A549 (cell line): ENCODE results near the gene SVIL. TPM values are rescaled to one million over a fixed set of nuclear protein-coding genes. Genes with fewer than 3 reads are reported as not detected.

Source experiments
- ATAC-seq, 2 experiments: fragments of 200-7000 bp in 1 of 2; fragments of >200 bp in 1 of 2; cut with Nextera tagmentation in 1 of 2; cut with Tn5 transposase in 1 of 2; 3 replicates each; pipeline versions ENCODE4 v1.8.0 to v1.9.1; 2018 to 2020; ENCODE audit warnings: mild to moderate bottlenecking in 1 of 2, moderate library complexity in 1 of 2
- CTCF ChIA-PET: fragments of 300-600 bp; sonication (Branson Sonifier 250); formaldehyde crosslinking; extraction: SDS; loops from one replicate; lab custom pipeline; 2021; ENCODE audit warnings: antibody characterized with exemption, inconsistent platforms; lab: Yijun Ruan, JAX
- POLR2A ChIA-PET: fragments of 350-600 bp; formaldehyde crosslinking; extraction: SDS; loops from one replicate; lab custom pipeline; 2021; ENCODE audit warnings: antibody characterized with exemption, inconsistent platforms; lab: Yijun Ruan, JAX
- DNase-seq, 2 experiments: peaks; one replicate each; pipeline versions ENCODE4 v3.0.0 to v3.0.0-alpha.2; 2011 to 2016; ENCODE audit warnings: low read depth in 1 of 2, low spot score in 1 of 2
- FAIRE-seq: peaks from 2 replicates; lab custom pipeline; 2011; peaks lifted over from hg19 to GRCh38; lab: Jason Lieb, UNC
- H3K27ac ChIP-seq, 2 experiments: fragments of >200 bp; sonication (Bioruptor Twin); formaldehyde crosslinking; 3 replicates each; pipeline ENCODE4 v1.5.1; 2016 to 2017
- H3K4me1 ChIP-seq: fragments of >200 bp; sonication (Bioruptor Twin); formaldehyde crosslinking; 3 replicates; pipeline ENCODE4 v1.6.1; 2016
- H3K4me2 ChIP-seq: fragments of >200 bp; sonication (Bioruptor Twin); formaldehyde crosslinking; 3 replicates; pipeline ENCODE4 v1.6.1; 2016
- H3K4me3 ChIP-seq: fragments of >200 bp; sonication (Bioruptor Twin); formaldehyde crosslinking; 3 replicates; pipeline ENCODE4 v1.5.1; 2016
- H3K9me3 ChIP-seq: fragments of >200 bp; sonication (Bioruptor Twin); formaldehyde crosslinking; 3 replicates; pipeline ENCODE4 v1.6.1; 2016
- CBX2 ChIP-seq: fragments of 200-600 bp; sonication (generic); IDR thresholded peaks from 2 replicates; pipeline ENCODE4 v1.6.1; 2016; ENCODE audit warnings: low read depth, mild to moderate bottlenecking, borderline replicate concordance
- CBX8 ChIP-seq: fragments of 200-600 bp; sonication (generic); IDR thresholded peaks from 2 replicates; pipeline ENCODE4 v1.6.1; 2016
- CHD2 ChIP-seq: fragments of 150-350 bp; IDR thresholded peaks from 2 replicates; pipeline ENCODE4 v1.6.1; 2014; ENCODE audit warnings: low read length; ENCODE audit not compliant: partially characterized antibody
- ESRRA ChIP-seq: fragments of 150-350 bp; IDR thresholded peaks from 2 replicates; pipeline ENCODE4 v1.6.1; 2014; ENCODE audit warnings: mild to moderate bottlenecking, low read length, borderline replicate concordance
- FOXS1 ChIP-seq: fragments of 250-450 bp; sonication (Bioruptor Pico); IDR thresholded peaks from 2 replicates; pipeline ENCODE4 v1.5.0; 2020; ENCODE audit warnings: mild to moderate bottlenecking, moderate library complexity
- GATA3 ChIP-seq: IDR thresholded peaks from 2 replicates; pipeline ENCODE4 v1.6.1; 2012; ENCODE audit warnings: borderline replicate concordance
- HOXB5 ChIP-seq: fragments of 250-450 bp; sonication (Bioruptor Pico); IDR thresholded peaks from 2 replicates; pipeline ENCODE4 v1.5.0; 2020; ENCODE audit warnings: mild to moderate bottlenecking, moderate library complexity
- JUN ChIP-seq, 2 experiments: fragments of >200 bp; sonication (Bioruptor Twin); formaldehyde crosslinking; IDR thresholded peaks; 2 replicates in 1 of 2; 3 replicates in 1 of 2; pipeline ENCODE4 v1.6.1; 2016 to 2017
- JUNB ChIP-seq: fragments of >200 bp; sonication (Bioruptor Twin); formaldehyde crosslinking; IDR thresholded peaks from 2 replicates; pipeline ENCODE4 v1.6.1; 2016
- MAFK ChIP-seq: fragments of 450-650 bp; IDR thresholded peaks from 2 replicates; pipeline ENCODE4 v1.6.1; 2014; ENCODE audit not compliant: partially characterized antibody
- MYC ChIP-seq: IDR thresholded peaks from 2 replicates; pipeline ENCODE4 v1.6.1; 2012; ENCODE audit warnings: mild to moderate bottlenecking, inconsistent platforms, low read length, improper control_type of control experiment, borderline replicate concordance
- NFE2L2 ChIP-seq: fragments of 150-350 bp; conservative IDR thresholded peaks from 2 replicates; pipeline ENCODE4 v1.6.1; 2014; ENCODE audit warnings: low read length
- NPAS2 ChIP-seq: fragments of 250-450 bp; sonication (Bioruptor Pico); IDR thresholded peaks from 2 replicates; pipeline ENCODE4 v1.8.0; 2022; ENCODE audit warnings: mild to moderate bottlenecking, moderate library complexity, borderline replicate concordance
- NR3C1 ChIP-seq: fragments of >200 bp; sonication (Bioruptor Twin); formaldehyde crosslinking; IDR thresholded peaks from 3 replicates; pipeline ENCODE4 v1.6.1; 2017
- RAD21 ChIP-seq, 2 experiments: fragments of >200 bp in 1 of 2; sonication (Bioruptor Twin) in 1 of 2; formaldehyde crosslinking in 1 of 2; IDR thresholded peaks in 1 of 2; conservative IDR thresholded peaks in 1 of 2; 2 replicates in 1 of 2; 3 replicates in 1 of 2; pipeline ENCODE4 v1.6.1; 2012 to 2018; ENCODE audit warnings: inconsistent platforms in 1 of 2
- RCOR1 ChIP-seq: fragments of 150-350 bp; IDR thresholded peaks from 2 replicates; pipeline ENCODE4 v1.6.1; 2014; ENCODE audit warnings: antibody characterized with exemption, low read length, low read depth
- RFX5 ChIP-seq: fragments of 450-650 bp; IDR thresholded peaks from 2 replicates; pipeline ENCODE4 v1.7.1; 2014; ENCODE audit warnings: antibody characterized with exemption, mild to moderate bottlenecking, moderate library complexity
- SREBF2 ChIP-seq: fragments of 450-650 bp; IDR thresholded peaks from 2 replicates; pipeline ENCODE4 v1.6.1; 2014; ENCODE audit warnings: mild to moderate bottlenecking, moderate library complexity
- TFCP2L1 ChIP-seq: fragments of 250-450 bp; sonication (Bioruptor Pico); IDR thresholded peaks from 2 replicates; pipeline ENCODE4 v1.5.0; 2021; ENCODE audit warnings: mild to moderate bottlenecking
- TP53 ChIP-seq: fragments of 250-450 bp; sonication (Bioruptor Pico); IDR thresholded peaks from 2 replicates; pipeline ENCODE4 v1.5.0; 2021; ENCODE audit warnings: mild to moderate bottlenecking, moderate library complexity
- ZC3H11A ChIP-seq: fragments of 450-650 bp; IDR thresholded peaks from 2 replicates; pipeline ENCODE4 v1.6.1; 2014; ENCODE audit warnings: antibody characterized with exemption, mild to moderate bottlenecking
- WGBS: methylation state at CpG from one replicate; pipeline ENCODE4 v1.1.6; 2017; ENCODE audit errors: missing lambda C conversion rate; 5-methylcytosine and 5-hydroxymethylcytosine counted together
- polyA plus RNA-seq, 4 experiments: library from polyadenylated mRNA; depleted of rRNA in 3 of 4; stranded (reverse); fragments of >200 nt; fragmentation: RNase III in 1 of 4; extraction: RNeasy Plus Mini Kit Qiagen cat#74134 plus additional on column Dnase treatment in 1 of 4; gene quantifications; 2 replicates in 3 of 4; 3 replicates in 1 of 4; pipeline ENCODE4 v1.2.3, GENCODE V29; 2011 to 2017
- TF ChIP-seq, protein P1 (sequence below): fragments of >200 bp; sonication (Bioruptor Twin); formaldehyde crosslinking; IDR thresholded peaks from 3 replicates; pipeline ENCODE4 v1.6.1; 2016
- TF ChIP-seq, protein P2 (sequence below): IDR thresholded peaks from 2 replicates; pipeline ENCODE4 v1.6.1; 2012
- TF ChIP-seq, protein P3 (sequence below): IDR thresholded peaks from 2 replicates; pipeline ENCODE4 v1.6.1; 2012
- TF ChIP-seq, protein P4 (sequence below): fragments of 200-600 bp; sonication (generic); IDR thresholded peaks from 2 replicates; pipeline ENCODE4 v1.6.1; 2016; ENCODE audit warnings: antibody characterized with exemption, mild to moderate bottlenecking, moderate library complexity
- TF ChIP-seq, protein P5 (sequence below): IDR thresholded peaks from 2 replicates; pipeline ENCODE4 v1.6.1; 2012; ENCODE audit warnings: low read depth, borderline replicate concordance

Gene SVIL
- polyA plus RNA-seq, 2 of the 4 experiments (the other 2 are of a cell fraction) = 12.0 to 20.4 TPM

DNA sequence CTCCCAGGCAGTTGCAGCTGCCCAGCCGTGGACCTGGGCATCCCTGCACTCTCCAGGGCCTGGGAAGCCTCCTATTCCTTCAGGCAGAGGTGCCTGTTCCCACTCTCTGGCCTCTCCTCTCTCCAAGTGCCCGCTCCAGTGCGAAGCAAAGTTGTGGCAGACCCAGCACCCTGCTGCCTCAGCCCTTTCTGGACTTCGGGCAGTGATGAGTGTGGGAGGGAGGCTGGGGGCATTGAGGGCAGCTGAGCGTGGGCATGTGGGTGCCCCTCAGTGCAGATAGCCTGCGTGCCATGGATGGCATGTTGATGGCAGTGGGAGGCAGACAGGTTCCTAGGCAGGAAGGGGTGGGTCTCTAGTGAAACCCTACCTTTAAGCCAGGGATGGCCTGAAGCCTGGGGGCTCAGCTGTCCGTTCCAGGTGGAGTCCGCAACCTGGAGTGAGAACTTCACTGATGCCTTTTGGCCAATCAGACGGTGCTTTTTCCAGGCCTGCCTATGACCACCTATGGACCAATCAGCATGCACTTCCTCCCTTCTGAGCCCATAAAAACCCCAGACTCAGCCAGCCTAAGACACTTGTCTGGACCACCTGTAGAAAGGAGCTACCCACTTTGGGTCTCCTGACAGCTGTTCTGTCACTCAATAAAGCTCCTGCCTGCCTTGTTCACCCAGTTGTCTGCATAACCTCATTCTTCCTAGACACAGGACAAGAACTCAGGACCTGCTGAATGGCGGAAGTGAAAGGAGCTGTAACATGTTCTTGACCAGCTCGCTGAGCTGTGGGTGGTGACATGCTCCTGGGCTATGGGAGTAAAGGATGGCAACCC lies 26.1 kb downstream of the SVIL start:
- ChIA-PET CTCF (interaction anchor here (0.7 to 3.9 kb wide), 10 partner anchors 10 to 128 kb away, joined by 3 to 34 read pairs (median 4); partner anchors contain the start of gene SVIL), POLR2A (interaction anchor here (1.6 kb wide), 1 partner anchor 10 kb away, joined by 6 read pairs; no protein-coding TSS in a partner anchor)
- no peak for DNase-seq
- 73% methylated on average over 9 of the region's 11 CpGs for WGBS
- Histone ChIP-seq H3K27ac (no peak overlapping the region), H3K9me3 (no peaks in the 10 kb centered on the region), H3K4me3 (no peak overlapping the region), H3K4me2 (no peak overlapping the region), H3K4me1 (no peaks in the 10 kb centered on the region)
- TF ChIP-seq MAFK (no peak), ZC3H11A (no peak), FOXS1 (CRISPR knock-in tag) (no peak), RAD21 (conservative IDR thresholded peaks at IDR 0.05 in 1 of 2, IDR thresholded peaks at IDR 0.05 in 1 of 2) (no peak), TFCP2L1 (CRISPR knock-in tag) (no peak), ESRRA (no peak), NR3C1 (no peak)
- TF ChIP-seq, protein P1, sequence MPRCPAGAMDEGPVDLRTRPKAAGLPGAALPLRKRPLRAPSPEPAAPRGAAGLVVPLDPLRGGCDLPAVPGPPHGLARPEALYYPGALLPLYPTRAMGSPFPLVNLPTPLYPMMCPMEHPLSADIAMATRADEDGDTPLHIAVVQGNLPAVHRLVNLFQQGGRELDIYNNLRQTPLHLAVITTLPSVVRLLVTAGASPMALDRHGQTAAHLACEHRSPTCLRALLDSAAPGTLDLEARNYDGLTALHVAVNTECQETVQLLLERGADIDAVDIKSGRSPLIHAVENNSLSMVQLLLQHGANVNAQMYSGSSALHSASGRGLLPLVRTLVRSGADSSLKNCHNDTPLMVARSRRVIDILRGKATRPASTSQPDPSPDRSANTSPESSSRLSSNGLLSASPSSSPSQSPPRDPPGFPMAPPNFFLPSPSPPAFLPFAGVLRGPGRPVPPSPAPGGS = no peak
- FAIRE-seq = no peak
- ATAC-seq = no peak

DNA sequence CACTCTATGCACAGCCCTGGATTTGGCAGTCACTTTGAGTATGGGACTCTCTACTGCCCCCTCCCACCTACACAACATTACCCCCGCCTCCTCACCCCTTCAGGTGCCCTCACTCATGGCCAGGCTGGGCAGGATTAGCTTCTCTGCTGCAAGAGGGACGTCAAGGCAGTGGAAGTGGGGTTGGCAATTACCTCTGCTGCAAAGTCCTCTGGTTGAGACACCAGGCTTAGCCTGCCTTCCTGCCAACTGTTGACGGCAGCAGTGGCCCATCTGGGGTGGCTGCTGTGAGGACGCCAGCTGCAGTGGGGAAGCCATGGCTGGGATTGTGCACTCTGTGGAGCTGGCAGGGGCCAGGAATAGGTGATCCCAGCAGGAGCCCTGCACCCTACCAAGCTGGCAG lies 26.7 kb downstream of the SVIL start:
- H3K9me3 ChIP-seq = no peaks in the 10 kb centered on the region
- ATAC-seq = no peak; a peak in 2 of 6 replicates
- WGBS = 56% methylated on average over 4 of the region's 4 CpGs
- ChIA-PET CTCF (interaction anchor here (0.9 to 3.9 kb wide), 8 partner anchors 10 to 127 kb away, joined by 3 to 34 read pairs (median 4); partner anchors contain the start of gene SVIL), POLR2A (interaction anchor here (1.6 kb wide), 1 partner anchor 10 kb away, joined by 6 read pairs; no protein-coding TSS in a partner anchor)
- H3K27ac ChIP-seq = no peak overlapping the region
- H3K4me1 ChIP-seq = no peaks in the 10 kb centered on the region
- FAIRE-seq = no peak
- no peak overlapping the region for H3K4me3 ChIP-seq
- no peak for DNase-seq
- TF ChIP-seq CBX2 = no peak
- no peak for TF ChIP-seq JUNB
- no peak for TF ChIP-seq HOXB5 (CRISPR knock-in tag)
- TF ChIP-seq, protein P2, sequence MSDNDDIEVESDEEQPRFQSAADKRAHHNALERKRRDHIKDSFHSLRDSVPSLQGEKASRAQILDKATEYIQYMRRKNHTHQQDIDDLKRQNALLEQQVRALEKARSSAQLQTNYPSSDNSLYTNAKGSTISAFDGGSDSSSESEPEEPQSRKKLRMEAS = no peak
- no peak for TF ChIP-seq TP53 (CRISPR knock-in tag)
- TF ChIP-seq SREBF2 = no peak
- TF ChIP-seq, protein P3, sequence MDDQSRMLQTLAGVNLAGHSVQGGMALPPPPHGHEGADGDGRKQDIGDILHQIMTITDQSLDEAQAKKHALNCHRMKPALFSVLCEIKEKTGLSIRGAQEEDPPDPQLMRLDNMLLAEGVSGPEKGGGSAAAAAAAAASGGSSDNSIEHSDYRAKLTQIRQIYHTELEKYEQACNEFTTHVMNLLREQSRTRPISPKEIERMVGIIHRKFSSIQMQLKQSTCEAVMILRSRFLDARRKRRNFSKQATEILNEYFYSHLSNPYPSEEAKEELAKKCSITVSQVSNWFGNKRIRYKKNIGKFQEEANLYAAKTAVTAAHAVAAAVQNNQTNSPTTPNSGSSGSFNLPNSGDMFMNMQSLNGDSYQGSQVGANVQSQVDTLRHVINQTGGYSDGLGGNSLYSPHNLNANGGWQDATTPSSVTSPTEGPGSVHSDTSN = no peak
- TF ChIP-seq CBX8 = no peak
- TF ChIP-seq CHD2 = no peak
- TF ChIP-seq RFX5 = no peak
- no peak for TF ChIP-seq GATA3
- TF ChIP-seq, protein P4, sequence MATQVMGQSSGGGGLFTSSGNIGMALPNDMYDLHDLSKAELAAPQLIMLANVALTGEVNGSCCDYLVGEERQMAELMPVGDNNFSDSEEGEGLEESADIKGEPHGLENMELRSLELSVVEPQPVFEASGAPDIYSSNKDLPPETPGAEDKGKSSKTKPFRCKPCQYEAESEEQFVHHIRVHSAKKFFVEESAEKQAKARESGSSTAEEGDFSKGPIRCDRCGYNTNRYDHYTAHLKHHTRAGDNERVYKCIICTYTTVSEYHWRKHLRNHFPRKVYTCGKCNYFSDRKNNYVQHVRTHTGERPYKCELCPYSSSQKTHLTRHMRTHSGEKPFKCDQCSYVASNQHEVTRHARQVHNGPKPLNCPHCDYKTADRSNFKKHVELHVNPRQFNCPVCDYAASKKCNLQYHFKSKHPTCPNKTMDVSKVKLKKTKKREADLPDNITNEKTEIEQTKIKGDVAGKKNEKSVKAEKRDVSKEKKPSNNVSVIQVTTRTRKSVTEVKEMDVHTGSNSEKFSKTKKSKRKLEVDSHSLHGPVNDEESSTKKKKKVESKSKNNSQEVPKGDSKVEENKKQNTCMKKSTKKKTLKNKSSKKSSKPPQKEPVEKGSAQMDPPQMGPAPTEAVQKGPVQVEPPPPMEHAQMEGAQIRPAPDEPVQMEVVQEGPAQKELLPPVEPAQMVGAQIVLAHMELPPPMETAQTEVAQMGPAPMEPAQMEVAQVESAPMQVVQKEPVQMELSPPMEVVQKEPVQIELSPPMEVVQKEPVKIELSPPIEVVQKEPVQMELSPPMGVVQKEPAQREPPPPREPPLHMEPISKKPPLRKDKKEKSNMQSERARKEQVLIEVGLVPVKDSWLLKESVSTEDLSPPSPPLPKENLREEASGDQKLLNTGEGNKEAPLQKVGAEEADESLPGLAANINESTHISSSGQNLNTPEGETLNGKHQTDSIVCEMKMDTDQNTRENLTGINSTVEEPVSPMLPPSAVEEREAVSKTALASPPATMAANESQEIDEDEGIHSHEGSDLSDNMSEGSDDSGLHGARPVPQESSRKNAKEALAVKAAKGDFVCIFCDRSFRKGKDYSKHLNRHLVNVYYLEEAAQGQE = no peak
- no peak for TF ChIP-seq NPAS2 (CRISPR knock-in tag)
- TF ChIP-seq RCOR1 = no peak
- no peak for TF ChIP-seq NFE2L2
- no peak for TF ChIP-seq JUN (IDR thresholded peaks at IDR 0.05)
- TF ChIP-seq, protein P5, sequence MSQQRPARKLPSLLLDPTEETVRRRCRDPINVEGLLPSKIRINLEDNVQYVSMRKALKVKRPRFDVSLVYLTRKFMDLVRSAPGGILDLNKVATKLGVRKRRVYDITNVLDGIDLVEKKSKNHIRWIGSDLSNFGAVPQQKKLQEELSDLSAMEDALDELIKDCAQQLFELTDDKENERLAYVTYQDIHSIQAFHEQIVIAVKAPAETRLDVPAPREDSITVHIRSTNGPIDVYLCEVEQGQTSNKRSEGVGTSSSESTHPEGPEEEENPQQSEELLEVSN = no peak
- no peak for TF ChIP-seq MYC
- TF ChIP-seq, all 56 proteins: peak for 0
- no peak overlapping the region for H3K4me2 ChIP-seq
